Endothelial cell of umbilical vein (primary cell): ENCODE data around the gene DUSP28. TPM values are rescaled to one million over a fixed set of nuclear protein-coding genes. Genes with fewer than 3 reads are reported as not detected.

Source experiments
- BruUV-seq: library from RNA; stranded (reverse); fragments of 400-500 nt; replicated peaks from 2 replicates; lab custom pipeline; 2021; lab: Mats Ljungman, UMichigan
- CTCF ChIA-PET: fragments of 300-600, 350-600 bp; sonication (Branson Sonifier 250); formaldehyde crosslinking; loops from one replicate; lab custom pipeline; 2021; ENCODE audit warnings: antibody characterized with exemption, inconsistent platforms; lab: Charles Lee
- POLR2A ChIA-PET: fragments of 300-600, 350-600 bp; sonication (Branson Sonifier 250); formaldehyde crosslinking; loops from one replicate; lab custom pipeline; 2021; ENCODE audit warnings: antibody characterized with exemption, inconsistent platforms; lab: Charles Lee
- DNase-seq: peaks from one replicate; pipeline ENCODE4 v3.0.0-alpha.2; 2011; ENCODE audit warnings: low read depth, low spot score
- FAIRE-seq: peaks from 2 replicates; lab custom pipeline; 2011; peaks lifted over from hg19 to GRCh38; lab: Jason Lieb, UNC
- H2AFZ ChIP-seq: 2 replicates; pipeline ENCODE4 v1.6.0; 2012; ENCODE audit warnings: low read depth, low read length, control low read depth, inconsistent platforms
- H3K27ac ChIP-seq: 2 replicates; pipeline ENCODE4 v1.5.1; 2011; ENCODE audit warnings: low read depth, mild to moderate bottlenecking, control low read depth, low read length, moderate library complexity; ENCODE audit not compliant: insufficient read depth
- H3K27me3 ChIP-seq, 2 experiments: 2 replicates each; pipeline versions ENCODE4 v1.6.0 to v1.6.1; 2011; ENCODE audit warnings: low read length in 2 of 2, mixed read lengths in 1 of 2; ENCODE audit not compliant: control insufficient read depth in 2 of 2, insufficient read depth in 2 of 2
- H3K36me3 ChIP-seq, 2 experiments: 2 replicates in 1 of 2; 3 replicates in 1 of 2; pipeline ENCODE4 v1.5.1; 2011; ENCODE audit warnings: low read length in 2 of 2, mild to moderate bottlenecking in 1 of 2, moderate library complexity in 1 of 2; ENCODE audit not compliant: control insufficient read depth in 2 of 2, insufficient read depth in 2 of 2; ENCODE audit errors: extremely low read depth in 1 of 2
- H3K4me1 ChIP-seq: 3 replicates; pipeline ENCODE4 v1.5.1; 2011; ENCODE audit warnings: mild to moderate bottlenecking, low read length; ENCODE audit not compliant: control insufficient read depth, insufficient read depth; ENCODE audit errors: extremely low read depth
- H3K4me2 ChIP-seq: 2 replicates; pipeline ENCODE4 v1.6.1; 2011; ENCODE audit warnings: low read length, control low read depth, mixed read lengths; ENCODE audit not compliant: insufficient read depth
- H3K4me3 ChIP-seq, 3 experiments: fragments of 200-600 bp in 1 of 3; sonication (generic), shearing (Covaris generic) in 1 of 3; replicated peaks in 1 of 3; 2 replicates each; pipeline ENCODE4 v1.5.1; 2011 to 2016; ENCODE audit warnings: control low read depth in 3 of 3, low read length in 3 of 3, mild to moderate bottlenecking in 2 of 3, inconsistent platforms in 1 of 3, low read depth in 1 of 3, moderate library complexity in 1 of 3; ENCODE audit not compliant: insufficient read depth in 1 of 3
- H3K79me2 ChIP-seq: 2 replicates; pipeline ENCODE4 v1.6.0; 2012; ENCODE audit warnings: low read length, inconsistent platforms; ENCODE audit not compliant: control insufficient read depth, insufficient read depth
- H3K9ac ChIP-seq: replicated peaks from 2 replicates; pipeline ENCODE3; 2011; ENCODE audit warnings: low read length, control low read depth; ENCODE audit not compliant: insufficient read depth; ENCODE audit errors: extremely low read depth
- H3K9me1 ChIP-seq: replicated peaks from 3 replicates; pipeline ENCODE4 v1.6.0; 2011; ENCODE audit warnings: mild to moderate bottlenecking, low read length; ENCODE audit not compliant: control insufficient read depth, insufficient read depth; ENCODE audit errors: extremely low read depth
- H3K9me3 ChIP-seq: replicated peaks from 2 replicates; pipeline ENCODE4 v1.5.1; 2012; ENCODE audit warnings: low read length, inconsistent platforms; ENCODE audit not compliant: control insufficient read depth, insufficient read depth
- H4K20me1 ChIP-seq: replicated peaks from 2 replicates; pipeline ENCODE3; 2011; ENCODE audit warnings: mild to moderate bottlenecking, low read length; ENCODE audit not compliant: control insufficient read depth, insufficient read depth; ENCODE audit errors: extremely low read depth
- GATA2 ChIP-seq: IDR thresholded peaks from 2 replicates; pipeline ENCODE4 v1.7.0; 2011; ENCODE audit warnings: low read depth, mild to moderate bottlenecking, moderate library complexity, mixed read lengths, low read length; ENCODE audit not compliant: insufficient read length, insufficient read depth
- POLR2A ChIP-seq: IDR thresholded peaks from 2 replicates; pipeline ENCODE4 v1.6.1; 2012; ENCODE audit warnings: low read depth, mild to moderate bottlenecking, control low read depth, low read length
- dilution Hi-C: fragments of 300-500 bp; cut with MboI; formaldehyde crosslinking; loops from one replicate; pipeline ENCODE4 v1.15.0; 2019; ENCODE audit warnings: low sequenced_read_pairs; ENCODE audit not compliant: extremely low pct_ligation_motif_present
- intact Hi-C: fragments of 100-400 bp; cut with micrococcal nuclease; formaldehyde crosslinking; loops from one replicate; pipeline ENCODE4 v1.10.0; 2022
- polyA plus RNA-seq, 4 experiments: library from polyadenylated mRNA; depleted of rRNA in 3 of 4; stranded (reverse) in 3 of 4; unstranded in 1 of 4; fragments of >200 nt; gene quantifications; 2 replicates each; pipeline versions ENCODE4 v1.2.1 to v1.2.3, GENCODE V29; 2011 to 2012; ENCODE audit warnings: missing spikeins in 1 of 4
- total RNA-seq: library from RNA; stranded (reverse); gene quantifications from 2 replicates; pipeline ENCODE4 v1.2.3, GENCODE V29; 2021
- TF ChIP-seq, protein P1 (sequence below): IDR thresholded peaks from 2 replicates; pipeline ENCODE4 v1.6.1; 2011; ENCODE audit not compliant: insufficient read depth, insufficient read length
- TF ChIP-seq, protein P2 (sequence below), 2 donors: IDR thresholded peaks; 1 replicate in 1 of 2; 2 replicates in 1 of 2; pipeline ENCODE4 v1.5.1; 2011; ENCODE audit warnings: low read length in 2 of 2, mild to moderate bottlenecking in 2 of 2, moderate library complexity in 2 of 2, control low read depth in 1 of 2, inconsistent platforms in 1 of 2, low read depth in 1 of 2; ENCODE audit not compliant: insufficient read depth in 1 of 2; ENCODE audit errors: extremely low read depth in 1 of 2

Gene DUSP28
- total and polyA plus RNA-seq, 2 donors (not counting 3 experiments of a cell fraction or from before 2014, with no cell fraction given), result 2.2 to 4.3 TPM

DNA sequence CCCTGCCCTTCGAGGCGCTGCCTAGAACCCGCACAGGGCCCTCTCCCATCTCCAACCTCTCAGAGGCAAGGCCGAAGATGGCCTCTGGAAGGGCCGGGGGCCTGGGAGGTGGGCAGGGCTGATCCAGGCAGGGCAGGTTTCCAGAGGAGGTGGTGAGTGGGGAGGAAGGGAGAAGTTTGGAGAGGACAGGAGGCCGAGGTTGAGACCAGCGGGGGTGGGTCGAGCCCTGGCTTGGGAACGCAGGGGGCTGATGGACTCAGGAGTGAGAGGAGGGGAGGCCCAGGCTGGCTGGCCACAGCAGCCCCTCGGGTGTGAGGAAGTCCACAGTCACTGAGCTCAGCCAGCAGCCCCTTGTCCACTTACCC lies 36.9 kb downstream of the DUSP28 start:
- H2AFZ ChIP-seq, result no peak overlapping the region
- no peaks in the 10 kb centered on the region for H3K9me1 ChIP-seq
- peaks cover 1 to 19% of the 10 kb centered on the region in 2 experiments for H3K36me3 ChIP-seq
- dilution Hi-C loops (no loop called here), intact Hi-C loops (no loop called here)
- no peak overlapping the region for H3K4me3 ChIP-seq
- no peak overlapping the region for H3K4me2 ChIP-seq
- H3K27me3 ChIP-seq, result no peaks in the 10 kb centered on the region
- H3K9me3 ChIP-seq, result no peaks in the 10 kb centered on the region
- no TSS peak for BruUV-seq
- no peaks in the 10 kb centered on the region for H4K20me1 ChIP-seq
- no peaks in the 10 kb centered on the region for H3K4me1 ChIP-seq
- H3K9ac ChIP-seq, result no peak overlapping the region
- TF ChIP-seq POLR2A (no peak), GATA2 (no peak)
- TF ChIP-seq, protein P1, sequence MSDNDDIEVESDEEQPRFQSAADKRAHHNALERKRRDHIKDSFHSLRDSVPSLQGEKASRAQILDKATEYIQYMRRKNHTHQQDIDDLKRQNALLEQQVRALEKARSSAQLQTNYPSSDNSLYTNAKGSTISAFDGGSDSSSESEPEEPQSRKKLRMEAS, result no peak
- TF ChIP-seq, protein P2, sequence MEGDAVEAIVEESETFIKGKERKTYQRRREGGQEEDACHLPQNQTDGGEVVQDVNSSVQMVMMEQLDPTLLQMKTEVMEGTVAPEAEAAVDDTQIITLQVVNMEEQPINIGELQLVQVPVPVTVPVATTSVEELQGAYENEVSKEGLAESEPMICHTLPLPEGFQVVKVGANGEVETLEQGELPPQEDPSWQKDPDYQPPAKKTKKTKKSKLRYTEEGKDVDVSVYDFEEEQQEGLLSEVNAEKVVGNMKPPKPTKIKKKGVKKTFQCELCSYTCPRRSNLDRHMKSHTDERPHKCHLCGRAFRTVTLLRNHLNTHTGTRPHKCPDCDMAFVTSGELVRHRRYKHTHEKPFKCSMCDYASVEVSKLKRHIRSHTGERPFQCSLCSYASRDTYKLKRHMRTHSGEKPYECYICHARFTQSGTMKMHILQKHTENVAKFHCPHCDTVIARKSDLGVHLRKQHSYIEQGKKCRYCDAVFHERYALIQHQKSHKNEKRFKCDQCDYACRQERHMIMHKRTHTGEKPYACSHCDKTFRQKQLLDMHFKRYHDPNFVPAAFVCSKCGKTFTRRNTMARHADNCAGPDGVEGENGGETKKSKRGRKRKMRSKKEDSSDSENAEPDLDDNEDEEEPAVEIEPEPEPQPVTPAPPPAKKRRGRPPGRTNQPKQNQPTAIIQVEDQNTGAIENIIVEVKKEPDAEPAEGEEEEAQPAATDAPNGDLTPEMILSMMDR (IDR thresholded peaks at IDR 0.05; ENCODE audit: extremely low read depth in 1 of 2, insufficient read depth in 1 of 2, low read depth in 1 of 2, low read length in 2 of 2), result no peak
- POLR2A ChIA-PET, result no interaction called here
- H3K79me2 ChIP-seq, result peaks cover 2% of the 10 kb centered on the region
- FAIRE-seq (no peak), DNase-seq (no peak)
- CTCF ChIA-PET, result interaction anchor here (2.0 kb wide), 1 partner anchor 11 kb away, joined by 5 read pairs; the partner anchor contains the start of gene CAPN10
- H3K27ac ChIP-seq, result no peak overlapping the region
